ENCODE measurements around the gene PHLPP2. TPM values are rescaled to one million over a fixed set of nuclear protein-coding genes. Genes with fewer than 3 reads are reported as not detected.

PHLPP2 gene
- total RNA-seq, 1 experiment from 2014 or later, result 20.6 TPM

DNA sequence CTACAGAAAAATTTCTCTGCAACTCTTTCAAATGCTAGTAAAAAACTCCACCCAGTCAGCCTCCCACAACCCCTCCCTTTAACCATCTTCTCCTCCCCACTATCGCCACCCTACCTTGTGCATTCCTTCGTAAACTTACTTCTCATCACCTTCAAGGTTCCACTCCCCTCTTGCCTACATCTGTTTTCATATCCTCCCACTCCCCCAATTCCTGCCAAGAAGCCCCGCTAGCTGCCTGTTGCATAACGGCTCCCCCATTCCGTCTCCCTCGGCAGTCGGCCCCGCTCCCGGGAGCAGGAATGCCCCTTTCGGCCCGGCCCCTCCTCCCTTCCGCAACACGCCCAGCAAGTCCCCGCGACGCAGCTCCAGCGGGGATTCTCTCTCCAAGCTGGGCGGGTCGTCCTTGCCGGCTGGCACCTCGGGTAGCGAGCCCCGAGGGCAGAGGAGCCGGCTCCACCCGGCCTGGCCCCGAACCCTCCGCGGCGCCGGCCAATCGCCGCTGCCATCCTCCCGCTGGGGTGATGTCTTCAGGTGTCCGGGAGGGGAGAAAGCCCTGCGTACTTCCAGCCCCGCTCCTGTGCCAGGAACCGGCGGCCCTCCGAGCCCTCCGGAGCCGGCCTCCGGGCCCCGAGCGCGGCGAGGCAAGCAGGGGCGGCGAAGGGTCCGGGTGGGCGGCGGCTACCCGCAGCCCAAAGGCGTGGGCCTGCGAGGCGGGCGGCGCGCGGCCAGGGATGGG is 1.5 kb downstream of the PHLPP2 start:
- ChIA-PET POLR2A (interaction anchor here (0.6 to 1.3 kb wide), 3 partner anchors 12 to 158 kb away, joined by 3 to 4 read pairs (median 4); partner anchors contain the start of gene AP1G1), CTCF (interaction anchor here (0.6 kb wide), 1 partner anchor 97 kb away, joined by 5 read pairs; the partner anchor contains the start of gene MARVELD3)
- H3K27ac Mint-ChIP-seq (ENCODE audit: unreplicated experiment), result peak overlapping the region; percentile 53
- Histone ChIP-seq H3K27me3 (replicated peaks; ENCODE audit: control insufficient read depth, insufficient read depth, low read length) (no peaks in the 10 kb centered on the region), H3K4me1 (peaks cover 21% of the 10 kb centered on the region), H3K36me3 (ENCODE audit: control insufficient read depth, insufficient read depth, low read length) (no peaks in the 10 kb centered on the region; the same call in 1 of the 2 replicates), H3K4me3 (ENCODE audit: low read depth, low read length) (peak overlapping the region; percentile 62), H3K9me3 (no peaks in the 10 kb centered on the region)
- H3K4me1 Mint-ChIP-seq (ENCODE audit: low read depth, unreplicated experiment), result peaks cover 8% of the 10 kb centered on the region
- TF ChIP-seq, protein P1, sequence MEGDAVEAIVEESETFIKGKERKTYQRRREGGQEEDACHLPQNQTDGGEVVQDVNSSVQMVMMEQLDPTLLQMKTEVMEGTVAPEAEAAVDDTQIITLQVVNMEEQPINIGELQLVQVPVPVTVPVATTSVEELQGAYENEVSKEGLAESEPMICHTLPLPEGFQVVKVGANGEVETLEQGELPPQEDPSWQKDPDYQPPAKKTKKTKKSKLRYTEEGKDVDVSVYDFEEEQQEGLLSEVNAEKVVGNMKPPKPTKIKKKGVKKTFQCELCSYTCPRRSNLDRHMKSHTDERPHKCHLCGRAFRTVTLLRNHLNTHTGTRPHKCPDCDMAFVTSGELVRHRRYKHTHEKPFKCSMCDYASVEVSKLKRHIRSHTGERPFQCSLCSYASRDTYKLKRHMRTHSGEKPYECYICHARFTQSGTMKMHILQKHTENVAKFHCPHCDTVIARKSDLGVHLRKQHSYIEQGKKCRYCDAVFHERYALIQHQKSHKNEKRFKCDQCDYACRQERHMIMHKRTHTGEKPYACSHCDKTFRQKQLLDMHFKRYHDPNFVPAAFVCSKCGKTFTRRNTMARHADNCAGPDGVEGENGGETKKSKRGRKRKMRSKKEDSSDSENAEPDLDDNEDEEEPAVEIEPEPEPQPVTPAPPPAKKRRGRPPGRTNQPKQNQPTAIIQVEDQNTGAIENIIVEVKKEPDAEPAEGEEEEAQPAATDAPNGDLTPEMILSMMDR (IDR thresholded peaks at IDR 0.05; ENCODE audit: insufficient read depth in 1 of 2, low read depth in 1 of 2, low read length in 1 of 2, severe bottlenecking in 1 of 2, unreplicated experiment in 1 of 2), result no peak
- intact Hi-C loops (cut with micrococcal nuclease; ENCODE audit: unreplicated experiment), result loop anchor here (2.0 kb wide), 1 partner anchor 56 kb away; no protein-coding TSS in a partner anchor
- peak; percentile 85 for DNase-seq
- peak overlapping the region; percentile 89 for H3K4me3 Mint-ChIP-seq (ENCODE audit: unreplicated experiment)
- peaks cover 18% of the 10 kb centered on the region for H3K36me3 Mint-ChIP-seq (ENCODE audit: insufficient read depth, unreplicated experiment)
- H3K27me3 Mint-ChIP-seq (ENCODE audit: insufficient read depth, unreplicated experiment), result no peaks in the 10 kb centered on the region
- H3K9me3 Mint-ChIP-seq (ENCODE audit: unreplicated experiment), result no peaks in the 10 kb centered on the region
- BruUV-seq (replicated peaks), result no TSS peak

DNA sequence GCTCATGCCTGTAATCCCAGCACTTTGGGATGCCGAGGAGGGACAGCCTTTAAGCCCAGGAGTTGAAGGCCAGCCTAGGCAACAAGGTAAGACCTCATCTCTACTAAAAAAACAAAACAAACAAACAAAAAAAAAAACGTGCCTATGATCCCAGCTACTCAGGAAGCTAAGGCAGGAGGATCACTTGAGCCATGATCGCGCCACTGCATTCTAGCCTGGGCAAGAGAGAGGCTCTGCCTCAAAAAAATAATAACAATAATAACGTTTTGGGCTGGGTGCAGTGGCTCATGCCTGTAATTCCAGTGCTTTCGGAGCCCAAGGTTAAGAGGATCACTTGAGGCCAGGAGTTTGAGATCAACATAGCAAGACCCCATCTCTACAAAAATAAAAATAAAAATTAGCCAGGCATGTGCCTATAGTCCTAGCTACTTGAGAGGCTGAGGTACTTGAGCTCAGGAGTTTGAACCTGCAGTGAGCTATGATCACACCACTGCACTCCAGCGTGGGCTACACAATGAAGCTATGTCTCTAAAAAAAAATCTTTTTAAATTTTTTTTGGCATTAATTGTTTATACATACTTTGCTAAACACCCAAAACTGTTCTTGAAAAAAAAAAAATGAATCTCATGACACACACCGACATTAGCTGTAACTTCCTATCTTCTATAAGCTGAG is 3.3 kb downstream of the PHLPP2 start:
- CTCF ChIA-PET, result no interaction called here

DNA sequence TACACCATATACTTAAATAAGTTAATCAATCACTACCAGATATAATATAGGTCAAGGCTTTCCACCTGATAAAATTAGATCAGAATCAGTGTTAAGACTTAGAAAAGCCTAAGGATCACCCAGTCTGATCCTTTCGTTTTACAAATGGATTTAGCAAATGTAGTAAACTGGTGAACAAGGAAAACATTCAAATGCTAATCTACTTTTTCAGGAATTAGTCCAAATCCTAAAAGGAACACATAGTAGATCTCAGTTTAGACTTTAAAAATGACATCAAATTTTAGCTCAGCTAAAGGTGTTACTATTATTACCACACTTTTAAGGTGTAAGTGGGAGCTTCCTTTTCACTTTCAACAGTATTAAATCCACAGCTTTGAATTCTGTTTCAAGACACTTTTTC is 12.0 kb downstream of the PHLPP2 start:
- DNase-seq, result no peak
- Mint-ChIP-seq H3K9me3 (ENCODE audit: unreplicated experiment) (no peaks in the 10 kb centered on the region), H3K4me1 (ENCODE audit: low read depth, unreplicated experiment) (peaks cover 31% of the 10 kb centered on the region), H3K27me3 (ENCODE audit: insufficient read depth, unreplicated experiment) (no peaks in the 10 kb centered on the region), H3K4me3 (ENCODE audit: unreplicated experiment) (no peak overlapping the region), H3K36me3 (ENCODE audit: insufficient read depth, unreplicated experiment) (peaks cover 16% of the 10 kb centered on the region), H3K27ac (ENCODE audit: unreplicated experiment) (no peak overlapping the region)
- BruUV-seq (replicated peaks), result no TSS peak
- Histone ChIP-seq H3K9me3 (no peaks in the 10 kb centered on the region), H3K36me3 (ENCODE audit: control insufficient read depth, insufficient read depth, low read length) (no peaks in the 10 kb centered on the region), H3K4me3 (ENCODE audit: low read depth, low read length) (no peak overlapping the region), H3K4me1 (peaks cover 24% of the 10 kb centered on the region), H3K27me3 (replicated peaks; ENCODE audit: control insufficient read depth, insufficient read depth, low read length) (no peaks in the 10 kb centered on the region)
- ChIA-PET POLR2A (no interaction called here), CTCF (interaction anchor here (0.6 kb wide), 1 partner anchor 15 kb away, joined by 3 read pairs; no protein-coding TSS in a partner anchor)
- TF ChIP-seq, protein P1 (IDR thresholded peaks at IDR 0.05; ENCODE audit: insufficient read depth in 1 of 2, low read depth in 1 of 2, low read length in 1 of 2, severe bottlenecking in 1 of 2, unreplicated experiment in 1 of 2), result no peak
- intact Hi-C loops (cut with micrococcal nuclease; ENCODE audit: unreplicated experiment), result no loop called here

More for the DNA sequence above, 3.3 kb downstream of the PHLPP2 start:
- H3K4me3 ChIP-seq (ENCODE audit: low read depth, low read length), result no peak overlapping the region
- intact Hi-C loops (cut with micrococcal nuclease; ENCODE audit: unreplicated experiment), result no loop called here
- no peaks in the 10 kb centered on the region for H3K9me3 Mint-ChIP-seq (ENCODE audit: unreplicated experiment)
- no peaks in the 10 kb centered on the region; the same call in 1 of the 2 replicates for H3K36me3 ChIP-seq (ENCODE audit: control insufficient read depth, insufficient read depth, low read length)
- BruUV-seq (replicated peaks), result no TSS peak
- peaks cover 21% of the 10 kb centered on the region for H3K4me1 ChIP-seq
- H3K27me3 Mint-ChIP-seq (ENCODE audit: insufficient read depth, unreplicated experiment), result no peaks in the 10 kb centered on the region
- no peak for DNase-seq
- peaks cover 19% of the 10 kb centered on the region for H3K36me3 Mint-ChIP-seq (ENCODE audit: insufficient read depth, unreplicated experiment)
- no peak overlapping the region for H3K4me3 Mint-ChIP-seq (ENCODE audit: unreplicated experiment)
- H3K27ac Mint-ChIP-seq (ENCODE audit: unreplicated experiment), result no peak overlapping the region
- TF ChIP-seq, protein P1 (IDR thresholded peaks at IDR 0.05; ENCODE audit: insufficient read depth in 1 of 2, low read depth in 1 of 2, low read length in 1 of 2, severe bottlenecking in 1 of 2, unreplicated experiment in 1 of 2), result no peak
- no peaks in the 10 kb centered on the region for H3K27me3 ChIP-seq (replicated peaks; ENCODE audit: control insufficient read depth, insufficient read depth, low read length)
- H3K4me1 Mint-ChIP-seq (ENCODE audit: low read depth, unreplicated experiment), result peaks cover 15% of the 10 kb centered on the region
- no peaks in the 10 kb centered on the region for H3K9me3 ChIP-seq
- POLR2A ChIA-PET, result no interaction called here
